Prostate gland (tissue), 2 donors: ENCODE results near the gene ABCC8. TPM values are rescaled to one million over a fixed set of nuclear protein-coding genes. Genes with fewer than 3 reads are reported as not detected.

Experiments used
- DNase-seq: peaks from one replicate; pipeline ENCODE4 v3.0.0-alpha.2; 2019; ENCODE audit warnings: low spot score
- H3K27ac ChIP-seq, 2 donors: fragments of 200-600 bp; sonication (generic); 2 replicates each; pipeline ENCODE4 v1.5.1; 2017 to 2019
- H3K27me3 ChIP-seq: fragments of 200-600 bp; sonication (generic); replicated peaks from 2 replicates; pipeline ENCODE4 v1.5.1; 2019; ENCODE audit not compliant: insufficient read depth
- H3K36me3 ChIP-seq, 2 donors: fragments of 200-600 bp; sonication (generic); 1 replicate in 1 of 2; 2 replicates in 1 of 2; pipeline versions ENCODE4 v1.5.1 to v1.8.1; 2017 to 2019
- H3K4me1 ChIP-seq: fragments of 200-600 bp; sonication (generic); replicated peaks from 2 replicates; pipeline ENCODE4 v1.5.1; 2019
- H3K4me3 ChIP-seq, 2 donors: fragments of 200-600 bp; sonication (generic); 2 replicates each; pipeline ENCODE4 v1.5.1; 2017 to 2019
- H3K9me3 ChIP-seq: fragments of 200-600 bp; sonication (generic); 2 replicates; pipeline ENCODE4 v1.5.1; 2017
- CTCF ChIP-seq, 4 experiments: fragments of 200-600 bp in 2 of 4; fragments of 450-650 bp in 2 of 4; sonication (generic) in 2 of 4; IDR thresholded peaks; 1 replicate in 3 of 4; 2 replicates in 1 of 4; pipeline ENCODE4 v1.5.1; 2016 to 2019; ENCODE audit warnings: antibody characterized with exemption in 4 of 4, mild to moderate bottlenecking in 2 of 4, moderate library complexity in 2 of 4
- POLR2A ChIP-seq: fragments of 450-650 bp; IDR thresholded peaks from one replicate; pipeline ENCODE4 v1.6.1; 2016; ENCODE audit warnings: antibody characterized with exemption, mild to moderate bottlenecking
- POLR2AphosphoS5 ChIP-seq: sonication (generic); formaldehyde crosslinking; IDR thresholded peaks from one replicate; pipeline ENCODE4 v1.6.1; 2017; ENCODE audit warnings: antibody characterized with exemption
- WGBS: methylation state at CpG from one replicate; pipeline ENCODE4 v1.1.5; 2018; 5-methylcytosine and 5-hydroxymethylcytosine counted together
- intact Hi-C: fragments of 100-400 bp; cut with DNase I; formaldehyde crosslinking; loops from one replicate; pipeline ENCODE4 v1.14.2; 2022
- total RNA-seq, 2 donors: library from RNA; depleted of rRNA; stranded (reverse); fragments of >200 nt; gene quantifications; one replicate each; pipeline ENCODE4 v1.1.0, GENCODE V29; 2016

The ABCC8 gene
- total RNA-seq, 2 donors from 2014 or later, result 5.7 to 10.2 TPM

GRCh38 chr11:17510507-17511206 is 34.0 kb upstream of the ABCC8 start:
- Histone ChIP-seq H3K36me3 (no peaks in the 10 kb centered on the region), H3K9me3 (no peaks in the 10 kb centered on the region), H3K4me1 (no peaks in the 10 kb centered on the region), H3K4me3 (no peak overlapping the region), H3K27me3 (no peaks in the 10 kb centered on the region), H3K27ac (no peak overlapping the region)
- DNase-seq, result no peak
- TF ChIP-seq CTCF (IDR thresholded peaks at IDR 0.05) (no peak), POLR2A (no peak), POLR2AphosphoS5 (no peak)
- 39% methylated on average over 4 of the region's 4 CpGs for WGBS
- intact Hi-C loops, result no loop called here

- DNase-seq, result no peak
- no peak overlapping the region for H3K4me3 ChIP-seq
- 45% methylated on average over 3 of the region's 3 CpGs for WGBS
- no peaks in the 10 kb centered on the region for H3K4me1 ChIP-seq
- no peaks in the 10 kb centered on the region for H3K27me3 ChIP-seq
- no peak overlapping the region for H3K27ac ChIP-seq
- no peaks in the 10 kb centered on the region for H3K9me3 ChIP-seq
- intact Hi-C loops, result loop anchor here (10.0 kb wide), 1 partner anchor 274 kb away; no protein-coding TSS in a partner anchor
- H3K36me3 ChIP-seq, result no peaks in the 10 kb centered on the region
- no peak for TF ChIP-seq CTCF (IDR thresholded peaks at IDR 0.05)
- no peak for TF ChIP-seq POLR2AphosphoS5
- TF ChIP-seq POLR2A, result no peak
Measured at GRCh38 chr11:17508791-17509190, 32.1 kb upstream of the ABCC8 start.

- Histone ChIP-seq H3K36me3 (no peaks in the 10 kb centered on the region), H3K27ac (no peak overlapping the region), H3K27me3 (no peaks in the 10 kb centered on the region), H3K9me3 (no peaks in the 10 kb centered on the region), H3K4me3 (no peak overlapping the region), H3K4me1 (no peaks in the 10 kb centered on the region)
- WGBS, result 42% methylated on average over 3 of the region's 3 CpGs
- intact Hi-C loops, result loop anchor here (10.0 kb wide), 1 partner anchor 274 kb away; no protein-coding TSS in a partner anchor
- DNase-seq, result no peak
- TF ChIP-seq POLR2AphosphoS5 (no peak), POLR2A (no peak), CTCF (IDR thresholded peaks at IDR 0.05) (no peak)
Measured at GRCh38 chr11:17508306-17508705, 31.7 kb upstream of the ABCC8 start.

- 76% methylated on average over 2 of the region's 2 CpGs for WGBS
- Histone ChIP-seq H3K27me3 (no peaks in the 10 kb centered on the region), H3K9me3 (no peaks in the 10 kb centered on the region), H3K4me1 (no peaks in the 10 kb centered on the region), H3K36me3 (no peaks in the 10 kb centered on the region), H3K27ac (no peak overlapping the region), H3K4me3 (no peak overlapping the region)
- TF ChIP-seq POLR2A, result no peak
- no peak for TF ChIP-seq CTCF (IDR thresholded peaks at IDR 0.05)
- TF ChIP-seq POLR2AphosphoS5, result no peak
- intact Hi-C loops, result loop anchor here (10.0 kb wide), 1 partner anchor 273 kb away; no protein-coding TSS in a partner anchor
- DNase-seq, result no peak
Measured at GRCh38 chr11:17507773-17508172, 31.1 kb upstream of the ABCC8 start.

GRCh38 chr11:17506942-17507341 is 30.3 kb upstream of the ABCC8 start:
- Histone ChIP-seq H3K4me3 (no peak overlapping the region), H3K9me3 (no peaks in the 10 kb centered on the region), H3K36me3 (no peaks in the 10 kb centered on the region), H3K27ac (no peak overlapping the region), H3K4me1 (no peaks in the 10 kb centered on the region), H3K27me3 (no peaks in the 10 kb centered on the region)
- no peak for DNase-seq
- no peak for TF ChIP-seq POLR2A
- no peak for TF ChIP-seq POLR2AphosphoS5
- no peak for TF ChIP-seq CTCF (IDR thresholded peaks at IDR 0.05)
- WGBS, result 64% methylated on average over 3 of the region's 3 CpGs
- intact Hi-C loops, result loop anchor here (10.0 kb wide), 1 partner anchor 272 kb away; no protein-coding TSS in a partner anchor
